Hematopoietic multipotent progenitor cell treated with erythropoietin and hydrocortisone succinate and interleukin-3 and kit ligand, for 17 days (in vitro differentiated cells): ENCODE data around the gene ABCC11.
A peak's percentile ranks its signal among the peaks of the same experiment; 100 is the strongest.
"Not testable (repeated sequence)": the region's sequence is repeated elsewhere in the genome, so short reads cannot be mapped to it uniquely, and the experiment has no call there.

Source experiments
- DNase-seq: peaks from one replicate; pipeline ENCODE4 v3.0.0-alpha.2; 2015; ENCODE audit warnings: low spot score

Gene ABCC11

GRCh38 chr16:48201515-48202201 is 45.7 kb downstream of the ABCC11 start:
- no peak for DNase-seq

DNA sequence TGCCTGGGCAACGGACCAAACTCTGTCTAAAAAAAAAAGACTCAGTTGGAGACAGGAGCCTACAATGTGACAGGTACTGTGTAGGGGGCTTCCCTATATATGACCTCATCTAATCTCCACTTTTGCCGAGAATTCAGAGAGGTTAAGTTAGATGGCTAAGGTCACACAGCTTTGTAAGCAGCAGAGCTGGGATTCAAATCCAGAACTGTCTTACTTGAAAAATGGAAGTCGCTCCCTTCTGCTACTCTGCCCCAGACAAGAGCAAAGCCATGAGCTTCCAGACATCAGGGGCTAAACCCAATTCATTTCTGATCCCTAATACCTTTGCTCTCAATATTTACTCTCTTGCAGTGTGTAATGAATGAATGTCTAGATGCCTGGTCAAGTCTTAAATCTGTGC is 50.0 kb downstream of the ABCC11 start:
- DNase-seq, result no peak

DNA sequence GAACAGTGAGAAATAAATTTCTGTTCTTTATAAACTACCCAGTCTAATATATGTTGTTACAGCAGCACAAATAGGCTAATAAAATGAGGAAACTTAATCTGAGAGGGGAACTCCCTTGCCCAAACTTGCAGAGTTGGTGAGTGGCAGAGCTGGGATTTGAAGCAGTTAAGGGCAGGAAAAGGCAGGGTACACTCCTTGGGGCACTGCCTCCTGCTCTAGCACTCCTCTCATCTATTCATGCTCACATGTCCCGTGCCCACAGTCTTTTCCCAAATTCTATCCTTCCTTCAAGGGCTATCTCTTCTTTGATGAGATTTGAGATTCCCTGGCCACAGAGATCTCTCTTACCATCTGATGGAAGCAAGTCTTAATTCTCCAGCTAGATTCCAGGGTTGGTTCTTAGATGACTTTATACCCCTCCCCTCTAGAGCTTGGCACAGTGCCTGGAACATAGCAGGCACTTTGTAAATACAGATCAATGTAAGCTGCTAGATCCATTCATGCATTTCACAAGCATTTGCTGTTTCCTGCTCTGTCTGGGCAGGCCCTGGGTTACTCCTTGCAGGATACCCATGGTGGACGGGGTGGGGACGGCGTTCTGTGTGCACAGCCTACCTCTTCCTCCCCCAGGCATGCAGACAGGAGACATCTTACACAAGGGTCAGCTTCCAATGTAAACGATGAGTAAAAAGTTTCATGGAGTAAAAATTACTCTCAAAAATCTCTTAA is 52.3 kb downstream of the ABCC11 start:
- DNase-seq, result no peak

DNA sequence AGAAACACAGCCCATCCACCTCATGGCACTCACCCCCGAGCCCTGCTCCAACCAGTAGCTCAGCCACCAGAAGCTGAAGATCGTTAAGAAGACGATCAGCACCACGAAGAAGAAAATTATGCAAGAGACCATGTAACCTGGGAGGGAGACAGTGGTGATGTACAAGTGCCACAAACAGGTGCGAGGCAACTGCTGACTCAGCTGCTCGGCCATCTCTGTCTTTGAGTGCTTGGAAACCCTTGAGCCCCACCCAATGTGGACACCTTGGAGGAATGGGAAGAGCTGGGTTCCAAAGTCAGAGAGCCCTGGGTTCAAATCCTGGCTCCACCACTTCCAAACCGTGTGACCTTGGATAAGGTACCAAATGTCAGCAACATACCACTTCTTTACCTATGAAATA is 53.5 kb downstream of the ABCC11 start:
- DNase-seq, result no peak

- no peak for DNase-seq
Observed at GRCh38 chr16:48188449-48189102, 58.8 kb downstream of the ABCC11 start.

DNA sequence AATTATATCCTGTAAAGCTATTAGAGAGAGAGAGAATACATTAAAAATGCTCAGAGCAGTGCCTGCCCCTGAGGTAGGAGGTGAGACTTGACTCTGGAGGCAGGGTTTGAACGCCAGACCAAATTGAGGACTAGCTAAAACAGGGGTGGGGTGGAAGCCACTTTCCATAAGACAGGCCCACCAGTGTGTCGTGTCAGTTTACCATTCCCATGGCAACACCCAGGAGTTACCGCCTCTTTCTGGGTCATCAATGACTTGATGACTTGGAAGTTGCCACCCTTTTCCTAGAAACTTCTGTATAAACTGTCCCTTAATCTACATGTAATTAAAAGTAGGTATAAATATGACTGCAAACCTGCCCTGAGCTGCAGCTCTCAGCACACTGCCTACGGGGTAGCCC is 59.6 kb downstream of the ABCC11 start:
- no peak for DNase-seq

- DNase-seq, result no peak
Observed at GRCh38 chr16:48184681-48185080, 62.7 kb downstream of the ABCC11 start.

- DNase-seq, result no peak
Observed at GRCh38 chr16:48182979-48183537, 64.3 kb downstream of the ABCC11 start.

GRCh38 chr16:48181746-48182520 is 65.4 kb downstream of the ABCC11 start:
- not testable (repeated sequence) for DNase-seq

- no peak for DNase-seq
Observed at GRCh38 chr16:48180868-48181480, 66.4 kb downstream of the ABCC11 start.

GRCh38 chr16:48176635-48177408 is 70.5 kb downstream of the ABCC11 start:
- DNase-seq, result no peak

DNA sequence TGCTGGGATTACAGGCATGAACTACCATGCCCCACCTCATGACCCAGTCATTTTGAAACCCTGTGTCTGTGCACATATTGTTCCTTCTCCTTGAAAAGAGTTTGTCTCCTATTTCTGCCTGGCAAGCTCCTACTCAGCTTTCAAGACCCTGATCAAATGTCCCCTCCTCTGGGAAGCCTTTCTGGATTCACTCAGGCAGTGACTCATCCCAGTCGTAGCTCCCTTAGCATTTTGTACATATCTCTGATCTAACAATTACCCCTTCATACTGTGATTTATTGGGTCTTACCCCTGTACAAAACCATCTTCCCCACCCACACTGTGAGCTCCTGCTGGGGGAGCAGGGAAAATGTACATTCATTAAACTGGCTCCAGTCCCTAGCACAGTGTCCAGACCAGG is 73.5 kb downstream of the ABCC11 start:
- no peak for DNase-seq

GRCh38 chr16:48172682-48173081 is 74.7 kb downstream of the ABCC11 start:
- DNase-seq, result no peak

DNA sequence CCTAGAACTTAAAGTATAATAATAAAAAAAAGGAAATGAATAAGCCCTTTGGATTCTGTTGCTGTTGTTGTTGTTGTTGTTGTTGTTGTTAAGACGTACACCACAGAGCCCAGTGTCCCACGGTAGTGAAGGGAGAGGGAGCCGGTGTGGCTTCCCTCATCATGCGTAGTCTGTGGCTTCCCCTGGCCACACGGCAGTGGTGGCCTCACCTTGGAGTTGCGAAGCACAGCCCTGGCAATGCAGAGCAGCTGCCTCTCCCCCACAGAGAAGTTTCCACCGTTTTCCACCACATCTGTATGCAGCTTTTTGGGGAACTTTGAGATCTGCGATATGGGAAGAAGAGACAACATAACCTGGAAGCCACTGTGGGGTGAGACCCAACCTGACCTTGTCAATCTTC is 77.4 kb downstream of the ABCC11 start:
- DNase-seq, result no peak

GRCh38 chr16:48168075-48168474 is 79.3 kb downstream of the ABCC11 start:
- DNase-seq, result no peak

DNA sequence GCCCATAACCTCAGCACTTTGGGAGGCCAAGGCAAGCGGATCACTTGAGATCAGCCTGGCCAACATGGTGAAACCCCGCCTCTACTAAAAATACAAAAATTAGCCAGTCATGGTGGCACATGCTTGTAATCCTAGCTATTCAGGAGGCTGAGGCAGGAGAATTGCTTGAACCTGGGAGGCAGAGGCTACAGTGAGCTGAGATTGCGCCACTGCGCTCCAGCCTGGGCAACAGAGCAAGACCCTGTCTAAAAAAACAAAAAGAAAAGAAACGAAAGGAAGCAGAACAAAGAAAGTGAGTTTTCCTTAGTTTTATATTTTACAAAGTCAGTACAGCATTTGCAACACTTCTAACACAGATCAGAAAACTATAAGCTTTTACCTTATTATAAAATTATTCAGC is 80.7 kb downstream of the ABCC11 start:
- DNase-seq, result not testable (repeated sequence)

GRCh38 chr16:48165961-48166578 is 81.3 kb downstream of the ABCC11 start:
- DNase-seq, result no peak

DNA sequence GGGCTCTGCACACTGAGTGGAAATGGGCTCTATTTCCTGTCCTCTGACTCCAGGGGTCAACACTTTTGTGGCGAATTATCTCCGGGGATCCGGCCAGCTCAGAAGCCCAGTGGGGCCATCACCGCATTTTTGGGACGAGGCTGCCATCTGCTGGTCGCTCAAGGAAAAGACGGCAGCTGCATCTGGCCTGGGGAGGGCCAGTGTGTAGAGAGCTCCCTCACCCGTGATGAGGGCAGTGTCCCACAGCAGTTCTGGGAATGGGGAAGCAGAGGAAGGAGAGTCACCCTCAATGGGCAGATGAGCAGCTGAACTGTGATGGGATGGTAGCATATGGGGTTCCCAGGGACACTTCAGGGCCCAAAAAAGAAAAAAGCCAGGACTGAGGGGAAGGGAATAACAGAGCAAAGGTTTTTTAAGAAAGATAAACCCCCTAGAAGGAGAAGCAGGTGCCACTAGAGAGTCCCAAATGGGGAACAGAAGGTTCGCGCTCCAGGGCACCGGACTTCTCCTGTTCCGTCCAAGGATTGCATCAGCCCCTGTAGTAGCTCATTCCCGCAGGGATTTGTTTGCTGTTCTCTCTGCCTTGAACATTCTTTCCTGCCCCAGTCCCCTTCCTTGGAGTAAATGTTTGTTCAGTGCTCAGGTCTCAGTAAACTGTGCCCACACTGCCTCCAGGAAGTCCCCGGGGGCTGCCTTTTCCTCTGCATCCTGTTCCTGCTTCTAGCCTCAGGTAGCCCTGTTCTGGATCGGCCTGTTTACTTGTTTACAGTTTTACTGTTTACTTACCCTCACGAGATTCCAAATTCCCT is 82.2 kb downstream of the ABCC11 start:
- DNase-seq, result peak; percentile 55

DNA sequence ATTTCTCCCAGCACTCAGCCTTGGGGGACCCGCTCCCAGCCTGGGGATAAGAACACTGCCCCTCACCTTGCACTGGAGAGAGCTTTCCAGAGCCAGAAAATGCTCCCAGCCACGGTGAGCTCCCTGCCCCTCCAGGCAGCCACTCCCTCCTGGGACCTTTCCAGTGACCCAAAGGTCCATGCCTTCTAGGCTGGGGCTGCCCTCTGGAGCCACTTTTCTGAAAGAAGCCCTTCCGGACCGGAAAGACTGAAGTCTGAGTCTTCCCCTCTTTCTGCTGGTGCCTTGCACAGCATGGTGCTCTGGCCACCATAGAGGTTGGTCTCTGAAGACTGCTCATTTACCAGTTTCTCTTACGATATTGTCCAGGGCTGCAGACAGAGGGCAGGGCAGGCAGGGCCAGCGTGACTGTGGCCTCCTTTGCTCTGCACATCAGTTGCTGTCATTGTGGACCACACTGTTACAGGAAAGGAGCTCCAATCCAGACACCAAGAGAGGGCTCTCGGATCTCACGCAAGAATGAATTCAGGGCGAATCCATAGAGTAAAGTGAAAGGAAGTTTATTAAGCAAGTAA is 84.4 kb downstream of the ABCC11 start:
- no peak for DNase-seq
